ENCODE data around the gene USP7. TPM values are rescaled to one million over a fixed set of nuclear protein-coding genes. Genes with fewer than 3 reads are reported as not detected.
"Not testable (repeated sequence)": the region's sequence is repeated elsewhere in the genome, so short reads cannot be mapped to it uniquely, and the experiment has no call there.

Gene USP7
- total RNA-seq, 1 donor from 2014 or later: 96.0 TPM

DNA sequence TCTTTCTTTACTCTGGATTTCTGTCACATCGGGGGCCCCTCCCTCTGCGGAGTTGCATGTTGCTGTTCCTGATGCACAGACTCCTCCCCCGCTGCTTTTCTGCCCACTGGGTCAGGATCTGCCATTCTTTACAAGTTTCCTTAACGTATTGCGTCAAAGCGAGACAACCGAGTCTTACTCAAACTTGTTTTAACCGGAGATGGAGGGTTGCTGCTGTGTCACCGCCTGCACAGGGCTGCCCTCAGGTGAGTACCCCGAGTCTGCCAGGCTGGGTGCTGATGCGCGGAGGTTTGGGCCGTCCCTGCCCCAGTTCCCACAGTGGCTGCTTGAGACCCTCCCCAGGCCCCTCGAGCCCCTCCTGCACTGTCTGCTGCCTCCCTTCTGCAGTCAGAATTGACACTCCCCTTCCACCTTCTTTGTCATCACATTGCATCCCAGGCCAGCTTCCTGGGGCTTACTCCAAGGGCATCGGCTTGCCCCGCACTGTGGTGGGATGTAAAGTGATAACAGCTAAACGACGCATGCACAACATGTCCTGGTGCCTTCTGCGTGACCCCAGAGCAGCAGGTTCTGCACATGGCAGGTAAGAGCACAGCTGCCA, 114.2 kb downstream of the USP7 start:
- no peak for DNase-seq (ENCODE audit: extremely low read depth, low read depth, low spot score)

GRCh38 chr16:8848939-8849391, 114.7 kb downstream of the USP7 start:
- no peak for DNase-seq (ENCODE audit: extremely low read depth, low read depth, low spot score)

- no peak for DNase-seq (ENCODE audit: extremely low read depth, low read depth, low spot score)
These were observed 115.3 kb downstream of the USP7 start for GRCh38 chr16:8848231-8848938.

- DNase-seq (ENCODE audit: extremely low read depth, low read depth, low spot score): no peak
These were observed 116.1 kb downstream of the USP7 start for GRCh38 chr16:8847623-8848022.

- no peak for DNase-seq (ENCODE audit: extremely low read depth, low read depth, low spot score)
These were observed 116.6 kb downstream of the USP7 start for GRCh38 chr16:8847145-8847544.

DNA sequence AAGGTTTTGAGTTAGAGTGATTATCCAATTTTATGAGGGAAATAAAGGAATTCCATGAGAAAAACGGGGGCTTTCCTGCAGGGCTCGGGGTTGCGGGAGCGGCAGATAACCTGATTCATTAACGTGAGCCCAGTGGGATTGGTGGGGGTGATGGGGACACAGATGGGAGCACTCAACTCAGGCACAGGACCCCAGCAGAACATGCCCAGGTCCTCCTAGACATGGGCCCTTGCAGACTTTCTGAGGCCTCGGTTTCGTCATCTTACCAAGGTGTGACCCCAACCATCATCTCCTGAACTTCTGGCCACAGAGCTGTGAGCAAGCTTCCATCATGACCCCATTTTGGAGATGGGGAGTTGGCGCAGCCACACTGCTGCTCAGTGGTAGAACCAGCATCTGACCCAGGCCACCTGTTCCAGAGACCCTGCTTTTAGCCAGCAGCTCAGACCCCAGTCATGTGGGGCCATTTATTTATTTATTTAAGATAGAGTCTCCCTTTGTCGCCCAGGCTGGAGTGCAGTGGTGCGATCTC, 117.2 kb downstream of the USP7 start:
- no peak for DNase-seq (ENCODE audit: extremely low read depth, low read depth, low spot score)

GRCh38 chr16:8845699-8846298, 117.9 kb downstream of the USP7 start:
- no peak for DNase-seq (ENCODE audit: extremely low read depth, low read depth, low spot score)

DNA sequence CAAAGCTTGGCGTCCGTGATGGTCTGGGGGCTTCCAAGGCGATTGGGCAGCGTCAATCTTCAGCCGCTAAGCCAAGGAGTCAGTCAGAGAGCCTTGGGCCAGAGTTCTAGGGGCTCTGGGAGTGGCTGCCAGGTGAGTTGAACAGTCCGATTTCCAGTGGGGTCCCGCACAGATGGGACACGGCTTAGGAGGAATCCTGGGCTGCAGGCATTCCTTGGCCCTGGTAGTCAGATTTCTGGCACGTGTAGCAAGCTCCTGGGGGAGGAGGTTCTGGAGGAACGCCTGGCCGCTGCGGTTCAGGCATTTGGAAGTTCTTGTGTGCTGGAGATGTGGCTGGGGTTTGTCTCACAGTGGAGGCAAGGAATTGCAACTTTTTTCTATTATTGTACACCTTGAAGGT, 120.4 kb downstream of the USP7 start:
- not testable (repeated sequence) for DNase-seq (ENCODE audit: extremely low read depth, low read depth, low spot score)

Other genes starting within 250 kb of the USP7 start
- 6.1 and 9.2 TPM in 2 replicates for gene TMEM186, start 166.3 kb downstream of the USP7 start, total RNA-seq
- 35.0 and 53.0 TPM in 2 replicates for gene PMM2, start 166.1 kb downstream of the USP7 start, total RNA-seq
- gene CARHSP1, start 94.9 kb downstream of the USP7 start, total RNA-seq: 71.4 and 77.0 TPM in 2 replicates
- not detected in 2 replicates for gene LITAFD, start 81.6 kb downstream of the USP7 start, total RNA-seq
- 47.4 and 94.9 TPM in 2 replicates for gene HAPSTR1, start 127.7 kb upstream of the USP7 start, total RNA-seq

All from glomerular endothelial cell (primary cell).